HepG2 (cell line): ENCODE data around the gene KCTD15. TPM values are rescaled to one million over a fixed set of nuclear protein-coding genes. Genes with fewer than 3 reads are reported as not detected.

ENCODE experiments used
- BRD4 ChIP-seq: sonication (generic); formaldehyde crosslinking; IDR thresholded peaks from 2 replicates; pipeline ENCODE4 v1.4.0; 2020; ENCODE audit warnings: missing genetic modification reagents
- PCBP2 ChIP-seq: fragments of 200-400 bp; formaldehyde crosslinking; optimal IDR thresholded peaks from 2 replicates; pipeline ENCODE3; 2018; ENCODE audit warnings: low read length, low read depth; ENCODE audit not compliant: poor library complexity, severe bottlenecking
- SUZ12 ChIP-seq: fragments of 150-350 bp; IDR thresholded peaks from 2 replicates; pipeline ENCODE4 v1.6.1; 2014; ENCODE audit warnings: low read depth, low read length
- TSC22D2 ChIP-seq: sonication (generic); formaldehyde crosslinking; IDR thresholded peaks from 2 replicates; pipeline ENCODE4 v1.5.1; 2020; ENCODE audit warnings: missing genetic modification reagents, mild to moderate bottlenecking, borderline replicate concordance
- ZNF564 ChIP-seq: sonication (generic); formaldehyde crosslinking; IDR thresholded peaks from 2 replicates; pipeline ENCODE4 v1.8.1; 2023; ENCODE audit warnings: mild to moderate bottlenecking, missing genetic modification reagents
- ZNF614 ChIP-seq: IDR thresholded peaks from 2 replicates; pipeline ENCODE4 v1.6.1; 2018; ENCODE audit warnings: missing biosample characterization, missing genetic modification reagents, inconsistent platforms, borderline replicate concordance
- ZNF7 ChIP-seq: IDR thresholded peaks from 2 replicates; pipeline ENCODE4 v1.6.1; 2016; ENCODE audit warnings: missing biosample characterization, missing genetic modification reagents
- polyA plus RNA-seq, 8 experiments: library from polyadenylated mRNA; depleted of rRNA in 3 of 8; stranded (reverse) in 7 of 8; unstranded in 1 of 8; fragments of >200 nt; fragmentation: Illumina TruSeq in 4 of 8; extraction: Trizol in 4 of 8; gene quantifications; 2 replicates each; pipeline versions ENCODE4 v1.2.1 to v1.2.3, GENCODE V29; 2011 to 2016; ENCODE audit warnings: low read depth in 4 of 8, missing spikeins in 1 of 8, mixed read lengths in 1 of 8; ENCODE audit not compliant: insufficient read depth in 1 of 8
- total RNA-seq, 5 experiments: library from RNA; depleted of rRNA; stranded (reverse); fragments of >200 nt; fragmentation: Illumina TruSeq; extraction: Trizol; gene quantifications; 2 replicates each; pipeline ENCODE4 v1.2.3, GENCODE V29; 2016; ENCODE audit warnings: low read depth in 1 of 5
- TF ChIP-seq, protein P1 (sequence below): sonication (generic); formaldehyde crosslinking; conservative IDR thresholded peaks from 2 replicates; pipeline ENCODE4 v1.4.0; 2020; ENCODE audit warnings: missing genetic modification reagents
- TF ChIP-seq, protein P2 (sequence below): sonication (generic); formaldehyde crosslinking; IDR thresholded peaks from 2 replicates; pipeline ENCODE4 v1.5.1; 2020; ENCODE audit warnings: mild to moderate bottlenecking, missing genetic modification reagents, moderate library complexity
- TF ChIP-seq, protein P3 (sequence below): sonication (generic); formaldehyde crosslinking; IDR thresholded peaks from 2 replicates; pipeline ENCODE4 v1.5.0; 2020; ENCODE audit warnings: missing genetic modification reagents
- TF ChIP-seq, protein P4 (sequence below): sonication (generic); formaldehyde crosslinking; IDR thresholded peaks from 2 replicates; pipeline ENCODE4 v1.5.0; 2020; ENCODE audit warnings: mild to moderate bottlenecking, missing genetic modification reagents
- TF ChIP-seq, protein P5 (sequence below): sonication (generic); formaldehyde crosslinking; IDR thresholded peaks from 2 replicates; pipeline ENCODE4 v1.5.0; 2020; ENCODE audit warnings: missing genetic modification reagents
- TF ChIP-seq, protein P6 (sequence below): sonication (generic); formaldehyde crosslinking; IDR thresholded peaks from 2 replicates; pipeline ENCODE4 v1.8.1; 2023; ENCODE audit warnings: mild to moderate bottlenecking, inconsistent platforms, moderate library complexity, missing genetic modification reagents, borderline replicate concordance
- TF ChIP-seq, protein P7 (sequence below): sonication (generic); formaldehyde crosslinking; IDR thresholded peaks from 2 replicates; pipeline ENCODE4 v1.4.0; 2020; ENCODE audit warnings: missing genetic modification reagents

The KCTD15 gene
- total and polyA plus RNA-seq, 2 of the 13 experiments (the other 11 are each of a cell fraction or from before 2014, with no cell fraction given): 13.2 to 16.7 TPM

DNA sequence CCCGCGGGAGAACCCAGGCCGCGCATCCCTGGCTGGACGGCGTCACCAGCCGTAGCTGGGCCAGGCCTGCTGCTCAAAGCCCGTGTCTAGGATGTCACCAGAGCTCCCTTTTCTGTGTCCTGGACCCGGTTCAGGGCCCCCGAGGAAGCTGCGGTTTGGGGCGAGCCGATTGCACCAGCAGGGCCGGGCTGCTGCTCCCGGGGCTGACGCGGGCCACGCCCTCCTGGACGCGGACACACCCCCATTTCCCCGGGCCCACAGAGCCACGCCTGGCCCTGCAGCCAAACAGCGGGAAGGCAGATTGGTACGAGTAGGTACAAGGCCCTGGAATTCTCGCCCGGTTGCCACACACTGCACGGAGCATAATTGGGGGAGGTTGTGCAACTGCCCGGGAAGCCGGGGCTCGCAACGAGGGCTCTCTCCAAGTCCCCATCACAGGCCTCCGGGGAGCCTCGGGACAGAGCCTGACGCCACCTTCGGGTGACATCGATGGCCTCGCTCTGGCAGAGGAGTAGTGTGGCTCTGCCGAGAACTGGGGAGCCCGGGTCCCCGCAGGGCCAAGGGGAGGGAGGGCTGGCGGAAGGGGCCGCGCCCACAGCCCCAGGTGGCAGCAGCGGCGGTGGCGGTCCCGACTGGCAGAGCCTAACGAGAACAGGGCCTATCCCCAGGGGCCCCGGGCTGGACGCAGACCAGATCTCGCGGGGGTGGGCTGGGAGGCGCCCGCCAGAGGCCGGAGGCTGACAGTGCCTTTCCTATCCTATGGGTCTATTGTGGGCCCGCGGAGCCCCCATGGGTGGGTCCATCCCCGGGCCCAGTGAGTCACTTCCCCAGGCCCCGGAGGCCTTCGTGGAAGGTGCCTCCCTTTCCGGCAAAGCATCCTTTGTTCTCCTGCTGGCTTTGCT lies 23.5 kb downstream of the KCTD15 start (continued):
- TF ChIP-seq, protein P1, sequence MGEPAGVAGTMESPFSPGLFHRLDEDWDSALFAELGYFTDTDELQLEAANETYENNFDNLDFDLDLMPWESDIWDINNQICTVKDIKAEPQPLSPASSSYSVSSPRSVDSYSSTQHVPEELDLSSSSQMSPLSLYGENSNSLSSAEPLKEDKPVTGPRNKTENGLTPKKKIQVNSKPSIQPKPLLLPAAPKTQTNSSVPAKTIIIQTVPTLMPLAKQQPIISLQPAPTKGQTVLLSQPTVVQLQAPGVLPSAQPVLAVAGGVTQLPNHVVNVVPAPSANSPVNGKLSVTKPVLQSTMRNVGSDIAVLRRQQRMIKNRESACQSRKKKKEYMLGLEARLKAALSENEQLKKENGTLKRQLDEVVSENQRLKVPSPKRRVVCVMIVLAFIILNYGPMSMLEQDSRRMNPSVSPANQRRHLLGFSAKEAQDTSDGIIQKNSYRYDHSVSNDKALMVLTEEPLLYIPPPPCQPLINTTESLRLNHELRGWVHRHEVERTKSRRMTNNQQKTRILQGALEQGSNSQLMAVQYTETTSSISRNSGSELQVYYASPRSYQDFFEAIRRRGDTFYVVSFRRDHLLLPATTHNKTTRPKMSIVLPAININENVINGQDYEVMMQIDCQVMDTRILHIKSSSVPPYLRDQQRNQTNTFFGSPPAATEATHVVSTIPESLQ (CRISPR knock-in tag): no peak
- TF ChIP-seq, protein P2, sequence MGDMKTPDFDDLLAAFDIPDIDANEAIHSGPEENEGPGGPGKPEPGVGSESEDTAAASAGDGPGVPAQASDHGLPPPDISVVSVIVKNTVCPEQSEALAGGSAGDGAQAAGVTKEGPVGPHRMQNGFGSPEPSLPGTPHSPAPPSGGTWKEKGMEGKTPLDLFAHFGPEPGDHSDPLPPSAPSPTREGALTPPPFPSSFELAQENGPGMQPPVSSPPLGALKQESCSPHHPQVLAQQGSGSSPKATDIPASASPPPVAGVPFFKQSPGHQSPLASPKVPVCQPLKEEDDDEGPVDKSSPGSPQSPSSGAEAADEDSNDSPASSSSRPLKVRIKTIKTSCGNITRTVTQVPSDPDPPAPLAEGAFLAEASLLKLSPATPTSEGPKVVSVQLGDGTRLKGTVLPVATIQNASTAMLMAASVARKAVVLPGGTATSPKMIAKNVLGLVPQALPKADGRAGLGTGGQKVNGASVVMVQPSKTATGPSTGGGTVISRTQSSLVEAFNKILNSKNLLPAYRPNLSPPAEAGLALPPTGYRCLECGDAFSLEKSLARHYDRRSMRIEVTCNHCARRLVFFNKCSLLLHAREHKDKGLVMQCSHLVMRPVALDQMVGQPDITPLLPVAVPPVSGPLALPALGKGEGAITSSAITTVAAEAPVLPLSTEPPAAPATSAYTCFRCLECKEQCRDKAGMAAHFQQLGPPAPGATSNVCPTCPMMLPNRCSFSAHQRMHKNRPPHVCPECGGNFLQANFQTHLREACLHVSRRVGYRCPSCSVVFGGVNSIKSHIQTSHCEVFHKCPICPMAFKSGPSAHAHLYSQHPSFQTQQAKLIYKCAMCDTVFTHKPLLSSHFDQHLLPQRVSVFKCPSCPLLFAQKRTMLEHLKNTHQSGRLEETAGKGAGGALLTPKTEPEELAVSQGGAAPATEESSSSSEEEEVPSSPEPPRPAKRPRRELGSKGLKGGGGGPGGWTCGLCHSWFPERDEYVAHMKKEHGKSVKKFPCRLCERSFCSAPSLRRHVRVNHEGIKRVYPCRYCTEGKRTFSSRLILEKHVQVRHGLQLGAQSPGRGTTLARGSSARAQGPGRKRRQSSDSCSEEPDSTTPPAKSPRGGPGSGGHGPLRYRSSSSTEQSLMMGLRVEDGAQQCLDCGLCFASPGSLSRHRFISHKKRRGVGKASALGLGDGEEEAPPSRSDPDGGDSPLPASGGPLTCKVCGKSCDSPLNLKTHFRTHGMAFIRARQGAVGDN (CRISPR knock-in tag): peak; percentile 73
- TF ChIP-seq ZNF7 (CRISPR knock-in tag) (no peak), SUZ12 (no peak), ZNF614 (CRISPR knock-in tag) (no peak), ZNF564 (CRISPR knock-in tag) (no peak), TSC22D2 (CRISPR knock-in tag) (no peak), BRD4 (no peak), PCBP2 (no peak)
- TF ChIP-seq, protein P3, sequence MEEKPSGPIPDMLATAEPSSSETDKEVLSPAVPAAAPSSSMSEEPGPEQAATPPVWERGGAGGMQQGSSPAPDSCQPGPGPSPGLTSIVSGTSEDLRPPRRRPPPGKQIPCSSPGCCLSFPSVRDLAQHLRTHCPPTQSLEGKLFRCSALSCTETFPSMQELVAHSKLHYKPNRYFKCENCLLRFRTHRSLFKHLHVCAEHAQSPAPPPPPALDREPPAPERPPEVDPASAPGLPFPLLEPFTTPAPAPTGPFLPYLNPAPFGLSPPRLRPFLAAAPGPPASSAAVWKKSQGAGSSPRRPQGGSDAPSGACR (CRISPR knock-in tag): no peak
- TF ChIP-seq, protein P4, sequence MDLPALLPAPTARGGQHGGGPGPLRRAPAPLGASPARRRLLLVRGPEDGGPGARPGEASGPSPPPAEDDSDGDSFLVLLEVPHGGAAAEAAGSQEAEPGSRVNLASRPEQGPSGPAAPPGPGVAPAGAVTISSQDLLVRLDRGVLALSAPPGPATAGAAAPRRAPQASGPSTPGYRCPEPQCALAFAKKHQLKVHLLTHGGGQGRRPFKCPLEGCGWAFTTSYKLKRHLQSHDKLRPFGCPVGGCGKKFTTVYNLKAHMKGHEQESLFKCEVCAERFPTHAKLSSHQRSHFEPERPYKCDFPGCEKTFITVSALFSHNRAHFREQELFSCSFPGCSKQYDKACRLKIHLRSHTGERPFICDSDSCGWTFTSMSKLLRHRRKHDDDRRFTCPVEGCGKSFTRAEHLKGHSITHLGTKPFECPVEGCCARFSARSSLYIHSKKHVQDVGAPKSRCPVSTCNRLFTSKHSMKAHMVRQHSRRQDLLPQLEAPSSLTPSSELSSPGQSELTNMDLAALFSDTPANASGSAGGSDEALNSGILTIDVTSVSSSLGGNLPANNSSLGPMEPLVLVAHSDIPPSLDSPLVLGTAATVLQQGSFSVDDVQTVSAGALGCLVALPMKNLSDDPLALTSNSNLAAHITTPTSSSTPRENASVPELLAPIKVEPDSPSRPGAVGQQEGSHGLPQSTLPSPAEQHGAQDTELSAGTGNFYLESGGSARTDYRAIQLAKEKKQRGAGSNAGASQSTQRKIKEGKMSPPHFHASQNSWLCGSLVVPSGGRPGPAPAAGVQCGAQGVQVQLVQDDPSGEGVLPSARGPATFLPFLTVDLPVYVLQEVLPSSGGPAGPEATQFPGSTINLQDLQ (CRISPR knock-in tag): no peak
- TF ChIP-seq, protein P5, sequence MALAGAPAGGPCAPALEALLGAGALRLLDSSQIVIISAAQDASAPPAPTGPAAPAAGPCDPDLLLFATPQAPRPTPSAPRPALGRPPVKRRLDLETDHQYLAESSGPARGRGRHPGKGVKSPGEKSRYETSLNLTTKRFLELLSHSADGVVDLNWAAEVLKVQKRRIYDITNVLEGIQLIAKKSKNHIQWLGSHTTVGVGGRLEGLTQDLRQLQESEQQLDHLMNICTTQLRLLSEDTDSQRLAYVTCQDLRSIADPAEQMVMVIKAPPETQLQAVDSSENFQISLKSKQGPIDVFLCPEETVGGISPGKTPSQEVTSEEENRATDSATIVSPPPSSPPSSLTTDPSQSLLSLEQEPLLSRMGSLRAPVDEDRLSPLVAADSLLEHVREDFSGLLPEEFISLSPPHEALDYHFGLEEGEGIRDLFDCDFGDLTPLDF: no peak
- TF ChIP-seq, protein P6, sequence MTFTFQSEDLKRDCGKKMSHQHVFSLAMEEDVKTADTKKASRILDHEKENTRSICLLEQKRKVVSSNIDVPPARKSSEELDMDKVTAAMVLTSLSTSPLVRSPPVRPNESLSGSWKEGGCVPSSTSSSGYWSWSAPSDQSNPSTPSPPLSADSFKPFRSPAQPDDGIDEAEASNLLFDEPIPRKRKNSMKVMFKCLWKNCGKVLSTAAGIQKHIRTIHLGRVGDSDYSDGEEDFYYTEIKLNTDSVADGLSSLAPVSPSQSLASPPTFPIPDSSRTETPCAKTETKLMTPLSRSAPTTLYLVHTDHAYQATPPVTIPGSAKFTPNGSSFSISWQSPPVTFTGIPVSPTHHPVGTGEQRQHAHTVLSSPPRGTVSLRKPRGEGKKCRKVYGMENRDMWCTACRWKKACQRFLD (CRISPR knock-in tag): no peak
- TF ChIP-seq, protein P7, sequence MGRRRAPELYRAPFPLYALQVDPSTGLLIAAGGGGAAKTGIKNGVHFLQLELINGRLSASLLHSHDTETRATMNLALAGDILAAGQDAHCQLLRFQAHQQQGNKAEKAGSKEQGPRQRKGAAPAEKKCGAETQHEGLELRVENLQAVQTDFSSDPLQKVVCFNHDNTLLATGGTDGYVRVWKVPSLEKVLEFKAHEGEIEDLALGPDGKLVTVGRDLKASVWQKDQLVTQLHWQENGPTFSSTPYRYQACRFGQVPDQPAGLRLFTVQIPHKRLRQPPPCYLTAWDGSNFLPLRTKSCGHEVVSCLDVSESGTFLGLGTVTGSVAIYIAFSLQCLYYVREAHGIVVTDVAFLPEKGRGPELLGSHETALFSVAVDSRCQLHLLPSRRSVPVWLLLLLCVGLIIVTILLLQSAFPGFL (CRISPR knock-in tag): no peak
